IMR-90 (cell line): ENCODE measurements around the gene THAP12.

Source experiments
- CTCF ChIP-seq: conservative IDR thresholded peaks from 2 replicates; pipeline ENCODE4 v1.5.1; 2012; ENCODE audit warnings: mild to moderate bottlenecking, low read depth, low read length, improper control_type of control experiment
- MAFK ChIP-seq: IDR thresholded peaks from 2 replicates; pipeline ENCODE4 v1.6.1; 2012; ENCODE audit warnings: low read depth, low read length, improper control_type of control experiment
- MAZ ChIP-seq: IDR thresholded peaks from 2 replicates; pipeline ENCODE4 v1.6.1; 2012; ENCODE audit warnings: low read depth, mild to moderate bottlenecking, low read length, improper control_type of control experiment, moderate library complexity, borderline replicate concordance
- MXI1 ChIP-seq: IDR thresholded peaks from 2 replicates; pipeline ENCODE4 v1.6.1; 2012; ENCODE audit warnings: low read depth, mild to moderate bottlenecking, low read length, moderate library complexity, borderline replicate concordance
- POLR2A ChIP-seq: IDR thresholded peaks from 2 replicates; pipeline ENCODE4 v1.6.1; 2012; ENCODE audit warnings: mild to moderate bottlenecking, low read depth, low read length
- RAD21 ChIP-seq: IDR thresholded peaks from 2 replicates; pipeline ENCODE4 v1.6.1; 2012; ENCODE audit warnings: low read length, improper control_type of control experiment

- TF ChIP-seq CTCF (no peak), MAFK (no peak), MXI1 (no peak), POLR2A (no peak), RAD21 (no peak), MAZ (no peak)
Measured at GRCh38 chr11:76307978-76308747, 72.8 kb downstream of the THAP12 start.
